ENCODE results near the gene DGKH.
A peak's percentile ranks its signal among the peaks of the same experiment; 100 is the strongest.
"Not testable (repeated sequence)": the region's sequence is repeated elsewhere in the genome, so short reads cannot be mapped to it uniquely, and the experiment has no call there.

Gene DGKH

GRCh38 chr13:42174344-42175162 lies 126.1 kb downstream of the DGKH start:
- DNase-seq, result no peak

GRCh38 chr13:42176294-42176693 lies 127.8 kb downstream of the DGKH start:
- no peak for DNase-seq

GRCh38 chr13:42177189-42177588 lies 128.7 kb downstream of the DGKH start:
- DNase-seq, result no peak

- no peak for DNase-seq
These were observed 133.0 kb downstream of the DGKH start for GRCh38 chr13:42181381-42181953.

- DNase-seq, result peak; percentile 43
These were observed 140.6 kb downstream of the DGKH start for GRCh38 chr13:42189061-42189460.

GRCh38 chr13:42190529-42190928 lies 142.1 kb downstream of the DGKH start:
- DNase-seq, result no peak

GRCh38 chr13:42211704-42212464 lies 163.4 kb downstream of the DGKH start:
- DNase-seq, result no peak

GRCh38 chr13:42214446-42214845 lies 166.0 kb downstream of the DGKH start:
- no peak for DNase-seq

GRCh38 chr13:42215578-42216421 lies 167.4 kb downstream of the DGKH start:
- no peak for DNase-seq

- DNase-seq, result no peak
These were observed 167.9 kb downstream of the DGKH start for GRCh38 chr13:42216422-42216735.

- no peak for DNase-seq
These were observed 170.1 kb downstream of the DGKH start for GRCh38 chr13:42218576-42218975.

GRCh38 chr13:42219051-42219450 lies 170.6 kb downstream of the DGKH start:
- no peak for DNase-seq

- DNase-seq, result no peak
These were observed 171.4 kb downstream of the DGKH start for GRCh38 chr13:42219876-42220275.

GRCh38 chr13:42221121-42221765 lies 172.8 kb downstream of the DGKH start:
- DNase-seq, result no peak

GRCh38 chr13:42223681-42224080 lies 175.2 kb downstream of the DGKH start:
- DNase-seq, result no peak

- no peak for DNase-seq
These were observed 176.6 kb downstream of the DGKH start for GRCh38 chr13:42225051-42225450.

- not testable (repeated sequence) for DNase-seq
These were observed 178.3 kb downstream of the DGKH start for GRCh38 chr13:42226759-42227158.

- DNase-seq, result no peak
These were observed 180.1 kb downstream of the DGKH start for GRCh38 chr13:42228527-42228926.

- no peak for DNase-seq
These were observed 180.8 kb downstream of the DGKH start for GRCh38 chr13:42229287-42229686.

- DNase-seq, result no peak
These were observed 184.2 kb downstream of the DGKH start for GRCh38 chr13:42232671-42233070.

GRCh38 chr13:42233726-42234125 lies 185.3 kb downstream of the DGKH start:
- no peak for DNase-seq

GRCh38 chr13:42239161-42239560 lies 190.7 kb downstream of the DGKH start:
- no peak for DNase-seq

GRCh38 chr13:42239644-42240043 lies 191.2 kb downstream of the DGKH start:
- no peak for DNase-seq

Measured in right forelimb (tissue), 1 donor.